Fibroblast of lung (primary cell): ENCODE measurements around the gene CDA. TPM values are rescaled to one million over a fixed set of nuclear protein-coding genes. Genes with fewer than 3 reads are reported as not detected.

Experiments used
- DNase-seq, 2 donors: peaks; one replicate each; pipeline versions ENCODE4 v3.0.0 to v3.0.0-alpha.2; 2010; ENCODE audit warnings: low read depth in 2 of 2
- H2AFZ ChIP-seq: 2 replicates; pipeline ENCODE4 v1.5.1; 2012; ENCODE audit warnings: low read length, control low read depth, inconsistent platforms
- H3K27ac ChIP-seq: 2 replicates; pipeline ENCODE4 v1.5.1; 2011; ENCODE audit warnings: low read length, control low read depth; ENCODE audit not compliant: insufficient read depth
- H3K27me3 ChIP-seq: 2 replicates; pipeline ENCODE4 v1.5.1; 2011; ENCODE audit warnings: mild to moderate bottlenecking, low read length; ENCODE audit not compliant: control insufficient read depth, insufficient read depth
- H3K36me3 ChIP-seq: 2 replicates; pipeline ENCODE4 v1.5.1; 2011; ENCODE audit warnings: low read length; ENCODE audit not compliant: control insufficient read depth, insufficient read depth
- H3K4me1 ChIP-seq: 2 replicates; pipeline ENCODE4 v1.5.1; 2011; ENCODE audit warnings: low read length; ENCODE audit not compliant: control insufficient read depth, insufficient read depth; ENCODE audit errors: extremely low read depth
- H3K4me2 ChIP-seq: 2 replicates; pipeline ENCODE4 v1.5.1; 2011; ENCODE audit warnings: low read length, control low read depth; ENCODE audit not compliant: insufficient read depth; ENCODE audit errors: extremely low read depth
- H3K4me3 ChIP-seq, 4 experiments: fragments of 200-600 bp in 1 of 4; sonication (generic) in 1 of 4; replicated peaks in 1 of 4; 2 replicates each; pipeline ENCODE4 v1.5.1; 2011 to 2016; ENCODE audit warnings: low read length in 4 of 4, low read depth in 3 of 4, mild to moderate bottlenecking in 3 of 4, control low read depth in 2 of 4, inconsistent platforms in 1 of 4, mixed read lengths in 1 of 4; ENCODE audit not compliant: insufficient read depth in 1 of 4; ENCODE audit errors: control extremely low read depth in 1 of 4
- H3K79me2 ChIP-seq: 2 replicates; pipeline ENCODE4 v1.5.1; 2012; ENCODE audit warnings: mild to moderate bottlenecking, low read length, inconsistent platforms; ENCODE audit not compliant: control insufficient read depth, insufficient read depth
- H3K9ac ChIP-seq: 2 replicates; pipeline ENCODE4 v1.5.1; 2011; ENCODE audit warnings: mild to moderate bottlenecking, low read length, control low read depth; ENCODE audit not compliant: insufficient read depth
- H3K9me3 ChIP-seq: 2 replicates; pipeline ENCODE4 v1.5.1; 2012; ENCODE audit warnings: low read depth, low read length; ENCODE audit not compliant: control insufficient read depth, insufficient read depth
- H4K20me1 ChIP-seq: 2 replicates; pipeline ENCODE4 v1.5.1; 2011; ENCODE audit warnings: low read length; ENCODE audit not compliant: control insufficient read depth, insufficient read depth; ENCODE audit errors: extremely low read depth
- EZH2 ChIP-seq: IDR thresholded peaks from 2 replicates; pipeline ENCODE4 v1.5.1; 2012; ENCODE audit warnings: low read length, control low read depth, mild to moderate bottlenecking; ENCODE audit errors: missing control alignments
- polyA plus RNA-seq, 2 donors: library from polyadenylated mRNA; depleted of rRNA in 1 of 2; stranded (reverse) in 1 of 2; unstranded in 1 of 2; fragments of >200 nt; gene quantifications; 2 replicates each; pipeline ENCODE4 v1.2.1, GENCODE V29; 2011 to 2012; ENCODE audit warnings: missing spikeins in 1 of 2
- total RNA-seq: library from RNA; depleted of rRNA; stranded (reverse); fragments of >200 nt; gene quantifications from 2 replicates; pipeline ENCODE4 v1.2.1, GENCODE V29; 2014
- TF ChIP-seq, protein P1 (sequence below), 2 donors: IDR thresholded peaks in 1 of 2; conservative IDR thresholded peaks in 1 of 2; 1 replicate in 1 of 2; 2 replicates in 1 of 2; pipeline ENCODE4 v1.5.1; 2011 to 2012; ENCODE audit warnings: low read length in 2 of 2, control low read depth in 1 of 2, inconsistent platforms in 1 of 2, low read depth in 1 of 2, mild to moderate bottlenecking in 1 of 2

Gene CDA
- total and polyA plus RNA-seq, 2 donors (not counting 1 experiment from before 2014, with no cell fraction given): 0.50 to 4.2 TPM

DNA sequence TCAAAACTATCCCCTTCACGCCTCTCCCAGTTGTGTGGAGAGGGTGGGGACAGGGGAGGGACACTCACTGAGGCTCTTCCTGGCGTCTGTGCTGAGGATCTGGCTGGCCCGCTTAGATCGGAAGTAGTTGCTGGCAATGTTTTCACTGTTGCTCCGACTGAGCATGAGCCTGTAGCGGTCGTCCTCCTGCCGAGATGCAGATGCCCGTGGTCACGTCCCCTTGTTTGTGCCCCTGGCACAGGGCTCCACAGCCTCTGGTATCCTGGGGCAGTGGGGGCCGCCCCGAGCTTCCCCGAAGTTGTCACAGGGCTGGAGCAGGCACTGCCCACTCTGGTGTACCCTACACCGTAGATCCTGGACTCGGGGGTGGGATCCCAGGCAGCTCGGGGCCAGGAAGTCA, 77.2 kb downstream of the CDA start:
- Histone ChIP-seq H3K27ac (no peak overlapping the region), H3K4me1 (no peaks in the 10 kb centered on the region), H3K9ac (no peak overlapping the region), H2AFZ (no peak overlapping the region), H4K20me1 (no peaks in the 10 kb centered on the region), H3K9me3 (no peaks in the 10 kb centered on the region), H3K79me2 (peaks cover under 1% of the 10 kb centered on the region), H3K4me3 (no peak overlapping the region), H3K27me3 (no peaks in the 10 kb centered on the region), H3K36me3 (no peaks in the 10 kb centered on the region), H3K4me2 (no peak overlapping the region)
- no peak for DNase-seq
- TF ChIP-seq EZH2: no peak
- TF ChIP-seq, protein P1, sequence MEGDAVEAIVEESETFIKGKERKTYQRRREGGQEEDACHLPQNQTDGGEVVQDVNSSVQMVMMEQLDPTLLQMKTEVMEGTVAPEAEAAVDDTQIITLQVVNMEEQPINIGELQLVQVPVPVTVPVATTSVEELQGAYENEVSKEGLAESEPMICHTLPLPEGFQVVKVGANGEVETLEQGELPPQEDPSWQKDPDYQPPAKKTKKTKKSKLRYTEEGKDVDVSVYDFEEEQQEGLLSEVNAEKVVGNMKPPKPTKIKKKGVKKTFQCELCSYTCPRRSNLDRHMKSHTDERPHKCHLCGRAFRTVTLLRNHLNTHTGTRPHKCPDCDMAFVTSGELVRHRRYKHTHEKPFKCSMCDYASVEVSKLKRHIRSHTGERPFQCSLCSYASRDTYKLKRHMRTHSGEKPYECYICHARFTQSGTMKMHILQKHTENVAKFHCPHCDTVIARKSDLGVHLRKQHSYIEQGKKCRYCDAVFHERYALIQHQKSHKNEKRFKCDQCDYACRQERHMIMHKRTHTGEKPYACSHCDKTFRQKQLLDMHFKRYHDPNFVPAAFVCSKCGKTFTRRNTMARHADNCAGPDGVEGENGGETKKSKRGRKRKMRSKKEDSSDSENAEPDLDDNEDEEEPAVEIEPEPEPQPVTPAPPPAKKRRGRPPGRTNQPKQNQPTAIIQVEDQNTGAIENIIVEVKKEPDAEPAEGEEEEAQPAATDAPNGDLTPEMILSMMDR (conservative IDR thresholded peaks at IDR 0.05 in 1 of 2, IDR thresholded peaks at IDR 0.05 in 1 of 2; ENCODE audit: low read depth in 1 of 2, low read length in 2 of 2): no peak

DNA sequence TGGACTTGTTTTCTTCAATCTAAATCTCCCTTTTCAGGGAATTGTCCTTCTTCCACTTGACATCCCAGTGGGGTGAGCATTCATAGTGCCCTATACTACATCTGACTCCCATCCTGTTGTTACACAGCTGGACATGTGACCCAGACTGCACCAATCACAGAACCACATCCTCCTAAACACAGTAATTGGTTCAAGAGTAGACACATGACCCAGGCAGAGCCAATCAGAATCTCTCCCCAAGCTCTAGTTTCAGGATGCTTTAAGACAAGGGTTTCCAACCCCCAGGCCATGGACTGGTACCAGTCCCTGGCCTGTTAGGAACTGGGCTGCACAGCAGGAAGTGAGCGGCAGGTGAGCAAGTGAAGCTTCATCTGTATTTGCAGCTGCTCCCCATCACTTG, 77.9 kb downstream of the CDA start:
- Histone ChIP-seq H2AFZ (no peak overlapping the region), H3K36me3 (no peaks in the 10 kb centered on the region), H3K27ac (no peak overlapping the region), H4K20me1 (no peaks in the 10 kb centered on the region), H3K4me3 (no peak overlapping the region), H3K27me3 (no peaks in the 10 kb centered on the region), H3K79me2 (no peaks in the 10 kb centered on the region), H3K4me1 (no peaks in the 10 kb centered on the region), H3K9ac (no peak overlapping the region), H3K9me3 (no peaks in the 10 kb centered on the region), H3K4me2 (no peak overlapping the region)
- no peak for TF ChIP-seq EZH2
- TF ChIP-seq, protein P1 (conservative IDR thresholded peaks at IDR 0.05 in 1 of 2, IDR thresholded peaks at IDR 0.05 in 1 of 2; ENCODE audit: low read depth in 1 of 2, low read length in 2 of 2): no peak
- DNase-seq: peak in 1 of 2 donors; percentile 6

Other genes with a start within 250 kb of the CDA start
- gene CAMK2N1, start 102.9 kb upstream of the CDA start, total RNA-seq: 44.2 and 79.9 TPM in 2 replicates
- gene CAMK2N1, start 102.9 kb upstream of the CDA start, polyA plus RNA-seq: 94.9 and 156 TPM in 2 replicates
- 21.8 and 26.9 TPM in 2 replicates for gene MUL1, start 80.9 kb upstream of the CDA start, total RNA-seq
- gene MUL1, start 80.9 kb upstream of the CDA start, polyA plus RNA-seq: 25.7 and 31.9 TPM in 2 replicates
- gene FAM43B, start 36.5 kb upstream of the CDA start, total RNA-seq: under 0.01 TPM in 1 of 2 replicates, not detected in the other
- gene FAM43B, start 36.5 kb upstream of the CDA start, polyA plus RNA-seq: 0.02 TPM in 1 of 2 replicates, not detected in the other
- 87.8 and 106 TPM in 2 replicates for gene PINK1, start 44.4 kb downstream of the CDA start, total RNA-seq
- gene PINK1, start 44.4 kb downstream of the CDA start, polyA plus RNA-seq: 36.9 and 51.9 TPM in 2 replicates
- gene DDOST, start 72.3 kb downstream of the CDA start, total RNA-seq: 263 and 319 TPM in 2 replicates
- gene DDOST, start 72.3 kb downstream of the CDA start, polyA plus RNA-seq: 372 and 396 TPM in 2 replicates
- 1.3 and 1.8 TPM in 2 replicates for gene KIF17, start 128.9 kb downstream of the CDA start, total RNA-seq
- gene KIF17, start 128.9 kb downstream of the CDA start, polyA plus RNA-seq: 1.4 and 3.0 TPM in 2 replicates
- gene SH2D5, start 143.6 kb downstream of the CDA start, total RNA-seq: 2.3 and 5.0 TPM in 2 replicates
- gene SH2D5, start 143.6 kb downstream of the CDA start, polyA plus RNA-seq: 3.6 and 7.3 TPM in 2 replicates
- 254 and 255 TPM in 2 replicates for gene HP1BP3, start 198.2 kb downstream of the CDA start, total RNA-seq
- gene HP1BP3, start 198.2 kb downstream of the CDA start, polyA plus RNA-seq: 200 and 201 TPM in 2 replicates